ENCODE results near the gene TSPYL6. TPM values are rescaled to one million over a fixed set of nuclear protein-coding genes. Genes with fewer than 3 reads are reported as not detected.

Gene TSPYL6
- total RNA-seq, 4 donors from 2014 or later = not detected

DNA sequence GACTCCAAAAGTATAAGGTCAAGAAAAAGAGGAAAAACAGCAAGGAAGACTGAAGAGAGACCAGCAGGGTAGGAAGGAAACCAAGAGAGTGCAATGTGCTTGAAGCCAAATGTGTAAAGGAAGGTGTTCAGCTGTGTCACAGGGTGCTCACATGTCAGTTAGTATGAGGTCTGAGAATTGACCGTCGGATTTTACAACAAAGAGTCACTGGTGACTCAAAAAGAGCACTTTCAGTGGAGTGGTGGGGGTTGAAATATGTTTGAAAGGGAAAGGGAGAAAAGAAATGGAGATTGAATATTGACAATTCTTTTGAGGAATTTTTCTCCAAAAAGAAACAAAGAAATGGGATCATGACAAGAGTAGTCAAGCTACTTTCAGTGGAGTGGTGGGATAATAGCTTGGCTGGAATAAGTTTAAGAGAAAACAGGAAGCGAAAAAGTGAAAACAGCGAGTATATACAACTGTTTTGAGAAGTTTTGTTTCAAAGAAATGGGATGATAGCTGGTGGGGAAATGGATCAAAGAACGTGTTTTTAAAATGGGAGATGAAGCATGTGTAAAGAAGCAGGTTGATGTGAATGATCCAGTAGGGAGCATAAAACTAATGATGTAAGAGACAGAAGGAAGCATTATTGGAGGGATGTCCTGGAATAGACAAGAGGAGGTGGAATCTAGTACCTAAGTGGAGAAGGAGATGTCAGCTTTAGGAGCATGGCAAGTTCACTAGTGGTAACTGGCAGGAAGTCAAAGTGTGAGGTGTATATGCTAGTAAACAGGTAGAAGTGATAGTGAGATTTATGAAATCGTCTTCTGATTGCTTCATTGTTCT, 3.6 kb upstream of the TSPYL6 start:
- intact Hi-C loops (cut with DNase I) = no loop called here
- no peak for DNase-seq
- Histone ChIP-seq H3K27ac (no peak overlapping the region), H3K4me1 (no peaks in the 10 kb centered on the region), H3K9me3 (peaks cover 0 to 6% (median 0%) of the 10 kb centered on the region in 3 donors), H3K27me3 (no peaks in the 10 kb centered on the region), H3K36me3 (no peaks in the 10 kb centered on the region), H3K4me3 (no peak overlapping the region)
- WGBS, 2 donors = 79 to 86% methylated on average over 6 of the region's 6 CpGs
- no peak for TF ChIP-seq POLR2A (IDR thresholded peaks at IDR 0.05)
- TF ChIP-seq, protein P1, sequence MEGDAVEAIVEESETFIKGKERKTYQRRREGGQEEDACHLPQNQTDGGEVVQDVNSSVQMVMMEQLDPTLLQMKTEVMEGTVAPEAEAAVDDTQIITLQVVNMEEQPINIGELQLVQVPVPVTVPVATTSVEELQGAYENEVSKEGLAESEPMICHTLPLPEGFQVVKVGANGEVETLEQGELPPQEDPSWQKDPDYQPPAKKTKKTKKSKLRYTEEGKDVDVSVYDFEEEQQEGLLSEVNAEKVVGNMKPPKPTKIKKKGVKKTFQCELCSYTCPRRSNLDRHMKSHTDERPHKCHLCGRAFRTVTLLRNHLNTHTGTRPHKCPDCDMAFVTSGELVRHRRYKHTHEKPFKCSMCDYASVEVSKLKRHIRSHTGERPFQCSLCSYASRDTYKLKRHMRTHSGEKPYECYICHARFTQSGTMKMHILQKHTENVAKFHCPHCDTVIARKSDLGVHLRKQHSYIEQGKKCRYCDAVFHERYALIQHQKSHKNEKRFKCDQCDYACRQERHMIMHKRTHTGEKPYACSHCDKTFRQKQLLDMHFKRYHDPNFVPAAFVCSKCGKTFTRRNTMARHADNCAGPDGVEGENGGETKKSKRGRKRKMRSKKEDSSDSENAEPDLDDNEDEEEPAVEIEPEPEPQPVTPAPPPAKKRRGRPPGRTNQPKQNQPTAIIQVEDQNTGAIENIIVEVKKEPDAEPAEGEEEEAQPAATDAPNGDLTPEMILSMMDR (IDR thresholded peaks at IDR 0.05) = no peak

DNA sequence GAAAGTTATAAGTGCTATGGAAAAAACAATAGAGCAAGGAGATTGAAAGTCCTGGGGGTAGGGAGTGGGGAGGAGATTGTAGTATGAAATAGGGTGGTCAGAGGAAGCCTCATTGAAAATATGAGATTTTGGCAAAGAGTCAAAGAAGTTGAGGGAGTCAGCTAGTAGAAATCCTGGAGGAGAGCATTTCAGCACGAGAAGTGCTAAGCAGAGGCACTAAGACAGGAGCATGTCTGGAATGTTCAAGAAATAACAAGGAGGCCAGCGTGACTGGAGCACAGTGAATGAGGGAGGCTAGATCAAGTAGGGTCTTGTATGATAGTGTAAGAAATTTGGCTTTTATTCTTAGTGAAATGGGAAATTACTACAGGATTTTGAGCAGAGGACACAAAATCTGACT, 2.1 kb upstream of the TSPYL6 start:
- intact Hi-C loops (cut with DNase I) = no loop called here
- Histone ChIP-seq H3K36me3 (no peaks in the 10 kb centered on the region), H3K27me3 (no peaks in the 10 kb centered on the region), H3K4me1 (no peaks in the 10 kb centered on the region), H3K9me3 (peaks cover 0 to 6% (median 0%) of the 10 kb centered on the region in 3 donors), H3K4me3 (no peak overlapping the region), H3K27ac (no peak overlapping the region)
- DNase-seq = no peak
- TF ChIP-seq POLR2A (IDR thresholded peaks at IDR 0.05) = no peak
- WGBS, 2 donors = 60 to 74% methylated on average over 2 of the region's 2 CpGs

DNA sequence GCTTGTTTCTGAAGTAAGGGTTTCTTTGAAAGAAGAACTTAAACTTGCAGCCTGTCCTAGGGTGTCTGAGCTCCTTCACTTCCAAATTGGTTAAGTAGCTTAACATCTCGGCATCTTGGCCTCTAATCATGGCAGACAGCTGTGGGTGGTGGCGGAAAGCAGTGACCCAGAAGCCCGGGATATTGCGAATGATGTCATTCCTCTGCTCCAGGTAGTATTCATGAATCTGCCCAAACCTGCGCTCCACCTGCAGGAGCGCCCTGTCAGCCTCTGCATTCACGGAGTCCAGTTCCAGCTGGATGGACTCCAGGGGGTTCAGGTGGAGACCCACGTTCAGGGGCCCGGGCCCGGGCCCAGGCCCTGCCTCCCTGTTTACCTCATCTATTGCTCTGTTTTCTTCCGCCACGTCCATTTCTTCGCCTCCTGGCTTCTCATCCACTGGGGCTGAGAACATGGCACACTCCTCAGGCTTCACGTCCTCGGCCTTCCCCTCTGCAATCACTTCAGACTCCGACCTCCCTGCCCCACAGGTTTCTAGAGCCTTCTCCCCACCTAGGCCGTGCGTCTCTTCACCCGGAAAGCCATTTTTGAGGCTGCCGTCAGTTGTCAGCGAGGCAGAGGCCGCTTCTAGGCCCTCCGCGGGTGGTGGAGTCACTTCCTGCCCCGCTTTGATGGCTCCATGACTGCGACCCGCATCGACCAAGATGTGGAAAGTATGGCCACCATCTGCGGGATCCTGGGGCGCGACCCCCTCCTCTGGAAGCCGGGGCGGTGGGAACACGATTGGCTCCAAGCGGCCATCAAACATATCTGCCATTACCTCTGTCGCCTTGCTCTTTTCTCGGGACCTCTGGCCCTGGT, 569 bp downstream of the TSPYL6 start:
- WGBS, 2 donors = 88 to 93% methylated on average over 17 of the region's 37 CpGs
- Histone ChIP-seq H3K27me3 (no peaks in the 10 kb centered on the region), H3K36me3 (no peaks in the 10 kb centered on the region), H3K4me1 (no peaks in the 10 kb centered on the region), H3K27ac (no peak overlapping the region), H3K9me3 (peaks cover 0 to 6% (median 0%) of the 10 kb centered on the region in 3 donors), H3K4me3 (no peak overlapping the region)
- TF ChIP-seq, protein P1 (IDR thresholded peaks at IDR 0.05) = no peak
- no peak for TF ChIP-seq POLR2A (IDR thresholded peaks at IDR 0.05)
- intact Hi-C loops (cut with DNase I) = no loop called here
- DNase-seq = no peak

DNA sequence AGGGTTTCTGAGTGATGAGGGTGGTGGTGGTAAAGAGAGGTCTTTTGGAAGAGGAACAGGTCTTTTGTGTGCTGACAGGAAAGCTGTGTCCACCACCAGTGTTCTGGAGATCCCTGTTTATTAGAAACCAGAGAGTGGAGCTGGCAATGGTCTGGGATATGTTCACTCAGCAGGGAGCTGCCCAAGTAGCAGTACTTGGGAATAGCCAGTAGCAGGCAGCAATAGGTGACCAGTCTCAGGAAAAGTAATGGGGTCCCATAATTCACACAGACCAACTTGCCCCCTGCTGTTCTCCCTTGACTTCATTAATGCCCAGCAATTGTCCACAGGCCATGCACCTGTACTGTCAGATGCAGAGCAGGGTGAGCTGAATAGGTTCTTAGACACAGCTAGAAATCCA, 1.8 kb downstream of the TSPYL6 start:
- no peak for TF ChIP-seq POLR2A (IDR thresholded peaks at IDR 0.05)
- TF ChIP-seq, protein P1 (IDR thresholded peaks at IDR 0.05) = no peak
- no peak overlapping the region for H3K27ac ChIP-seq
- H3K36me3 ChIP-seq = no peaks in the 10 kb centered on the region
- H3K27me3 ChIP-seq = no peaks in the 10 kb centered on the region
- intact Hi-C loops (cut with DNase I) = no loop called here
- no peak for DNase-seq
- peaks cover 0 to 6% (median 0%) of the 10 kb centered on the region in 3 donors for H3K9me3 ChIP-seq
- no peaks in the 10 kb centered on the region for H3K4me1 ChIP-seq
- no peak overlapping the region for H3K4me3 ChIP-seq

DNA sequence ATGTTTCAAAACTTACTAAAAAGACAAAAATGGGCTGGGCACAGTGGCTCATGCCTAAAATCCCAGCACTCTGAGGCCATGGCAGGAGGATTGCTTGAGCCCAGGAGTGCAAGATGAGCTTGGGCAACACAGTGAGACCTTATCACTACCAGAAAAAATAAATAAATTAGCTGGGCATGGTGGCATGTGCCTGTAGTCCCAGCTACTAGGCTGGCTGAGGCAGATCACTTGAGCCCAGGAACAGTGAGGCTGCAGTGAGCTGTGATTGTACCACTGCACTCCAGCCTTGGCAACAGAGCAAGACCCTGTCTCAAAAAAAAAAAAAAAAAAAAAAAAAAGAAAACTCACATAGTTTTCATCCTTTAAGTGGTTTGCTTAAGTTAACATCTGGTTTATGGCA, 6.4 kb downstream of the TSPYL6 start:
- Histone ChIP-seq H3K9me3 (no peaks in the 10 kb centered on the region), H3K27ac (no peak overlapping the region), H3K4me1 (no peaks in the 10 kb centered on the region), H3K27me3 (no peaks in the 10 kb centered on the region), H3K36me3 (no peaks in the 10 kb centered on the region), H3K4me3 (no peak overlapping the region)
- TF ChIP-seq, protein P1 (IDR thresholded peaks at IDR 0.05) = no peak
- no peak for TF ChIP-seq POLR2A (IDR thresholded peaks at IDR 0.05)
- intact Hi-C loops (cut with DNase I) = no loop called here
- no peak for DNase-seq
